ENCODE results near the gene DNAAF5. TPM values are rescaled to one million over a fixed set of nuclear protein-coding genes. Genes with fewer than 3 reads are reported as not detected.
"Not testable (repeated sequence)": the region's sequence is repeated elsewhere in the genome, so short reads cannot be mapped to it uniquely, and the experiment has no call there.

DNAAF5 gene
- total RNA-seq, 3 donors from 2014 or later = 14.1 to 29.8 (median 23.6) TPM

DNA sequence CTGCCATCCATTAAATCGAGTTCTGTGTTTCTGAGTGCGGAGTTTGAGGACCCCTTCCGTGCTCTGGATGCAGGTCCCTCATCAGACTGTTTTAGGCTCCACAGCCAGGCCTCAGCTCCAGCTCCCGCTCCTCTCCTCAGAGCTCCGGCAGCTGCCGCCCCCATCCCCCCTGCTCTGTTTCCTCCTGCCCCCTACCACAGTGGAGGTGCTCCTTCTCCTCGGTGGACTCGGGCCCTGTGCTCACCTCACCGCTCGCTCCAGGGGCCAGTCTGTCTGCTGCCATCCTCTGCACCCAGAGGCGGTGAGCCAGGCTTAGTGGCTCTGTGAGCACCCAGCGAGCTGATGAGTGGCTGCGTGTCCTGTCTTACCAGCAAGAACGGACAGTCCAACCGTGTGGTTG lies 21.9 kb downstream of the DNAAF5 start:
- intact Hi-C loops (cut with DNase I; ENCODE audit: low total_unique reads) = no loop called here
- no peak overlapping the region for H3K4me3 ChIP-seq
- no peaks in the 10 kb centered on the region for H3K27me3 ChIP-seq
- TF ChIP-seq, protein P1, sequence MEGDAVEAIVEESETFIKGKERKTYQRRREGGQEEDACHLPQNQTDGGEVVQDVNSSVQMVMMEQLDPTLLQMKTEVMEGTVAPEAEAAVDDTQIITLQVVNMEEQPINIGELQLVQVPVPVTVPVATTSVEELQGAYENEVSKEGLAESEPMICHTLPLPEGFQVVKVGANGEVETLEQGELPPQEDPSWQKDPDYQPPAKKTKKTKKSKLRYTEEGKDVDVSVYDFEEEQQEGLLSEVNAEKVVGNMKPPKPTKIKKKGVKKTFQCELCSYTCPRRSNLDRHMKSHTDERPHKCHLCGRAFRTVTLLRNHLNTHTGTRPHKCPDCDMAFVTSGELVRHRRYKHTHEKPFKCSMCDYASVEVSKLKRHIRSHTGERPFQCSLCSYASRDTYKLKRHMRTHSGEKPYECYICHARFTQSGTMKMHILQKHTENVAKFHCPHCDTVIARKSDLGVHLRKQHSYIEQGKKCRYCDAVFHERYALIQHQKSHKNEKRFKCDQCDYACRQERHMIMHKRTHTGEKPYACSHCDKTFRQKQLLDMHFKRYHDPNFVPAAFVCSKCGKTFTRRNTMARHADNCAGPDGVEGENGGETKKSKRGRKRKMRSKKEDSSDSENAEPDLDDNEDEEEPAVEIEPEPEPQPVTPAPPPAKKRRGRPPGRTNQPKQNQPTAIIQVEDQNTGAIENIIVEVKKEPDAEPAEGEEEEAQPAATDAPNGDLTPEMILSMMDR (IDR thresholded peaks at IDR 0.05) = no peak
- no peak for TF ChIP-seq POLR2A (IDR thresholded peaks at IDR 0.05)
- no peak overlapping the region for H3K27ac ChIP-seq
- H3K4me1 ChIP-seq = no peaks in the 10 kb centered on the region
- DNase-seq (ENCODE audit: low spot score in 2 of 2) = peak in 1 of 2 donors; percentile 15
- H3K9me3 ChIP-seq = no peaks in the 10 kb centered on the region
- H3K36me3 ChIP-seq = no peaks in the 10 kb centered on the region

DNA sequence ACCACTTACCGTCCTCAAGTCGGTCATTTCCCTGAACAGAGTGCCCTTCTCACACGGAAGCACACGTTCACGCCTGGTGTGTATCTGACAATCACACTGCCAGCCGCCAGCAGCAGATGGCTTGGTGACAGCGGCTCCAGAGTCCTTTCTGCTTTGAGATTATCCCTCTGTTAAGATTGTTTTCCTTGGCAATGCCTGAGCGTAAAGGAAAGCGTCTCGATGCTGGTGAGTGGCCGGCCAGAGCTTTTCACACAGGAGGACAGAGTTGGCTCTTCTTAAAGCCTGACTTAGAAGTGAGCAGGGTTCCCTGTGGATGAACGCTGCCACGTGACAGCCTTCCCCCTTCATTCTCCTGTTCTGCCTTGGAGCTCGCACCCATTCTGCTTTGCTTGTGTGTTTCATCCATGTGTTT lies 22.6 kb downstream of the DNAAF5 start:
- H3K4me1 ChIP-seq = no peaks in the 10 kb centered on the region
- TF ChIP-seq, protein P1 (IDR thresholded peaks at IDR 0.05) = no peak
- TF ChIP-seq POLR2A (IDR thresholded peaks at IDR 0.05) (no peak), POLR2AphosphoS5 (IDR thresholded peaks at IDR 0.05) (no peak)
- no peaks in the 10 kb centered on the region for H3K9me3 ChIP-seq
- no peak overlapping the region for H3K27ac ChIP-seq
- DNase-seq (ENCODE audit: low spot score in 2 of 2) = peak in 1 of 2 donors; percentile 51
- intact Hi-C loops (cut with DNase I; ENCODE audit: low total_unique reads) = no loop called here
- H3K27me3 ChIP-seq = no peaks in the 10 kb centered on the region
- H3K4me3 ChIP-seq = no peak overlapping the region
- H3K36me3 ChIP-seq = no peaks in the 10 kb centered on the region

DNA sequence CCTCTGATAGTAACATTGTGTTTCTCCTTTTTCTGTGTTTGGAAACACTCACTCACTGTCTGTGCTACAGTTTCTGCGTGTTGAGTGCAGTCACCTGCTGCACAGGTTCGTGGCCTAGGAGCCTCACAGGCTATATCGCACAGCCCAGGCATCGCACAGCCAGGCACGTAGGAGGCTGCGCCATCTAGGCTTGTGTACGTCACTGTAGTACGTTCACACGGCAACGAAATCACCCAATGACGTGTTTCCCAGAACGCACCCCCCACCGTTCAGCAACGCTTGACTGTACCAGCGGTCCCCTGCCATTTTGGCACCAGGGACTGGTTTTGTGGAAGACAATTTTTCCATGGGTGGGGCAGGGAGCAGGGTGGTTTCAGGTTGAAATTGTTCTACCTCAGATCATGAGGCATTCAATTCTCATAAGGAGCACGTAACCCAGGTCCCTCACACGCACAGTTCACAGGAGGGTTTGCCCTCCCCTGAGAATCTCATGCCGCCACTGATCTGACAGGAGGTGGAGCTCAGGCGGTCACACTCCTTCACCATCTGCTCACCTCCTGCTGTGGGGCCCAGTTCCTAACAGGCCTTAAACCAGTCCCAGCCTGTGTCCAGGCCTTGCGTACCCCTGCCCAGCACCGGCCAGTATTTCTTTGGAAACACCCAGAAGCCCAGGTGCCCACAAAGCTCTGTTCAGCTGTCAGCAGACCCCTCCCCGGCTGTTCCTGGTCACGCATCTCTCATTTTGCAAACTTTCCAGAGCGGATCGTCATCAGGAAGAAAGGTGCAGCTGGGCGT lies 23.8 kb downstream of the DNAAF5 start:
- DNase-seq (ENCODE audit: low spot score in 2 of 2) = peak in 1 of 2 donors; percentile 45
- H3K27me3 ChIP-seq = no peaks in the 10 kb centered on the region

DNA sequence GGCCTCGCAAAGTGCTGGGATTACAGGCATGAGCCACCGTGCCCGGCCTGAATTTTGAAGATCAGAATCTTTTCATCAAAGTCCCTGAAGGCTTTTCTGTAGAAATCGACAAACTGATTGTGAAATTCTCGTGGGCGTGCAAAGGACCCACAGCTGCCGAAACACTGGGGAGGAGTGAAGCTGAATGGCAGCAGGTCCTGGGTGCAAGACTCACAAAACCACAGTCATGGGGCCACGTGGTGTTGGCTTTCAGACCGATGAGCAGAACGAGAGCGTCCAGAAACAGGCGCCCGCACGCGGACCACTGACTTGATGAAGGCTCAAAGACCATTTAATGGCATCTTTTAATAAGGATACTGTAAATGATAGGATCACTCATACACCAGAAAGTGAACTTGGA lies 25.3 kb downstream of the DNAAF5 start:
- intact Hi-C loops (cut with DNase I; ENCODE audit: low total_unique reads) = no loop called here
- no peaks in the 10 kb centered on the region for H3K4me1 ChIP-seq
- TF ChIP-seq, protein P1 (IDR thresholded peaks at IDR 0.05) = no peak
- TF ChIP-seq POLR2A (IDR thresholded peaks at IDR 0.05) = no peak
- TF ChIP-seq POLR2AphosphoS5 (IDR thresholded peaks at IDR 0.05) = no peak

More for the DNA sequence above, 23.8 kb downstream of the DNAAF5 start:
- TF ChIP-seq POLR2A (IDR thresholded peaks at IDR 0.05) = no peak
- no peak for TF ChIP-seq POLR2AphosphoS5 (IDR thresholded peaks at IDR 0.05)
- TF ChIP-seq, protein P1 (IDR thresholded peaks at IDR 0.05) = no peak
- Histone ChIP-seq H3K27ac (no peak overlapping the region), H3K9me3 (no peaks in the 10 kb centered on the region), H3K4me1 (no peaks in the 10 kb centered on the region), H3K4me3 (no peak overlapping the region), H3K36me3 (no peaks in the 10 kb centered on the region)
- intact Hi-C loops (cut with DNase I; ENCODE audit: low total_unique reads) = no loop called here

DNA sequence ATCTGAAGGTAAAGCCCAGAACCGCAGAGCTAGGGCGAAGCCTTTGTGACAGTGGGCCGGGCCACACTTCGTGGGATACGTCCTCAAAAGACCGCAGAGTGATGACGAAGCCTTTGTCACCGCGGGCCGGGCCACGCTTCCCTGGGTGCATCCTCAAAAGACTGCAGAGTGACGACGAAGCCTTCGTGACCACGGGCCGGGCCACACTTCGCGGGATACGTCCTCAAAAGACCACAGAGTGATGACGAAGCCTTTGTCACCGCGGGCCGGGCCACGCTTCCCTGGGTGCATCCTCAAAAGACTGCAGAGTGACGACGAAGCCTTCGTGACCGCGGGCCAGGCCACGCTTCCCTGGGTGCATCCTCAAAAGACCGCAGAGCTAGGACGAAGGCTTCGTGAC lies 25.8 kb downstream of the DNAAF5 start:
- H3K27ac ChIP-seq; H3K27me3 ChIP-seq; H3K4me3 ChIP-seq; H3K4me1 ChIP-seq; H3K36me3 ChIP-seq; H3K9me3 ChIP-seq; intact Hi-C loops (cut with DNase I; ENCODE audit: low total_unique reads): not testable (repeated sequence)
- peak in 1 of 2 donors; percentile 46 for DNase-seq (ENCODE audit: low spot score in 2 of 2)

More for the DNA sequence above, 25.3 kb downstream of the DNAAF5 start:
- Histone ChIP-seq H3K4me3 (no peak overlapping the region), H3K27me3 (no peaks in the 10 kb centered on the region), H3K36me3 (peaks cover 4% of the 10 kb centered on the region), H3K27ac (no peak overlapping the region), H3K9me3 (no peaks in the 10 kb centered on the region)
- DNase-seq (ENCODE audit: low spot score in 2 of 2) = peak in 1 of 2 donors; percentile 34
